IMR-90 (cell line): Measurements from ENCODE around the gene TNP1. TPM values are rescaled to one million over a fixed set of nuclear protein-coding genes. Genes with fewer than 3 reads are reported as not detected.

Source experiments
- ATAC-seq: fragments of 200-7000 bp; cut with Tn5 transposase; 2 replicates; pipeline ENCODE4 v1.9.1; 2020; ENCODE audit warnings: low read depth, mild to moderate bottlenecking, moderate library complexity
- Bru-seq: library from RNA; stranded (reverse); fragments of 400-500 nt; gene quantifications from one replicate; lab custom pipeline; 2021; lab: Mats Ljungman, UMichigan
- BruChase-seq, 2 experiments: library from RNA; stranded (reverse); fragments of 400-500 nt; gene quantifications; one replicate each; lab custom pipeline; 2021; lab: Mats Ljungman, UMichigan
- BruUV-seq: library from RNA; stranded (reverse); fragments of 400-500 nt; replicated peaks from 2 replicates; lab custom pipeline; 2021; lab: Mats Ljungman, UMichigan
- CTCF ChIA-PET: fragments of 300-600 bp; formaldehyde crosslinking; extraction: SDS; loops from one replicate; lab custom pipeline; 2021; ENCODE audit warnings: antibody characterized with exemption; lab: Yijun Ruan, JAX
- POLR2A ChIA-PET: fragments of 300-600 bp; sonication (Branson Sonifier 250); formaldehyde crosslinking; loops from one replicate; lab custom pipeline; 2022; ENCODE audit warnings: antibody characterized with exemption; ENCODE audit not compliant: unreplicated experiment; lab: Charles Lee
- DNase-seq: peaks from one replicate; pipeline ENCODE4 v3.0.0; 2013
- H2AFZ ChIP-seq: replicated peaks from 2 replicates; pipeline ENCODE3; 2013; ENCODE audit warnings: low read length, mild to moderate bottlenecking; ENCODE audit not compliant: poor library complexity
- H2AK5ac ChIP-seq: 2 replicates; pipeline ENCODE4 v1.6.1; 2013; ENCODE audit warnings: low read depth, low read length, inconsistent platforms
- H2AK9ac ChIP-seq: replicated peaks from 2 replicates; pipeline ENCODE3; 2013; ENCODE audit warnings: mild to moderate bottlenecking, low read depth, low read length, moderate library complexity; ENCODE audit not compliant: poor library complexity
- H2BK120ac ChIP-seq: 2 replicates; pipeline ENCODE4 v1.6.1; 2013; ENCODE audit warnings: low read depth, low read length, inconsistent platforms
- H2BK15ac ChIP-seq: 3 replicates; pipeline ENCODE4 v1.6.1; 2013; ENCODE audit warnings: low read depth, low read length, inconsistent platforms
- H2BK20ac ChIP-seq: 2 replicates; pipeline ENCODE4 v1.6.1; 2013; ENCODE audit warnings: low read depth, mild to moderate bottlenecking, inconsistent platforms, low read length, moderate library complexity
- H2BK5ac ChIP-seq: 2 replicates; pipeline ENCODE4 v1.6.1; 2013; ENCODE audit warnings: mild to moderate bottlenecking, low read depth, low read length, inconsistent platforms; ENCODE audit not compliant: poor library complexity, severe bottlenecking
- H3K14ac ChIP-seq: replicated peaks from 2 replicates; pipeline ENCODE4 v1.6.1; 2013; ENCODE audit warnings: low read depth, low read length, inconsistent platforms
- H3K18ac ChIP-seq: 2 replicates; pipeline ENCODE4 v1.6.1; 2013; ENCODE audit warnings: low read depth, low read length, control low read depth
- H3K23ac ChIP-seq: 2 replicates; pipeline ENCODE4 v1.6.1; 2013; ENCODE audit warnings: low read depth, low read length, inconsistent platforms
- H3K27ac ChIP-seq: 2 replicates; pipeline ENCODE4 v1.5.1; 2013; ENCODE audit warnings: mild to moderate bottlenecking, control low read depth, low read length; ENCODE audit not compliant: insufficient read depth
- H3K27me3 ChIP-seq: 2 replicates; pipeline ENCODE4 v1.6.1; 2013; ENCODE audit warnings: low read length; ENCODE audit not compliant: control insufficient read depth, insufficient read depth
- H3K36me3 ChIP-seq: 2 replicates; pipeline ENCODE4 v1.6.1; 2013; ENCODE audit warnings: low read length, mixed read lengths; ENCODE audit not compliant: control insufficient read depth, insufficient read depth
- H3K4ac ChIP-seq: 2 replicates; pipeline ENCODE4 v1.6.1; 2013; ENCODE audit warnings: low read depth, low read length, inconsistent platforms
- H3K4me1 ChIP-seq: 2 replicates; pipeline ENCODE4 v1.6.1; 2013; ENCODE audit warnings: low read length, mixed read lengths; ENCODE audit not compliant: control insufficient read depth, insufficient read depth
- H3K4me2 ChIP-seq: 2 replicates; pipeline ENCODE4 v1.6.1; 2013; ENCODE audit warnings: low read depth, mild to moderate bottlenecking, control low read depth, low read length, moderate library complexity
- H3K4me3 ChIP-seq: 2 replicates; pipeline ENCODE4 v1.5.1; 2013; ENCODE audit warnings: low read depth, mild to moderate bottlenecking, control low read depth, low read length, moderate library complexity; ENCODE audit not compliant: insufficient read depth
- H3K56ac ChIP-seq: 2 replicates; pipeline ENCODE4 v1.6.1; 2013; ENCODE audit warnings: low read length, inconsistent platforms; ENCODE audit not compliant: insufficient read depth; ENCODE audit errors: extremely low read depth
- H3K79me1 ChIP-seq, 2 experiments: 2 replicates each; pipeline ENCODE4 v1.6.1; 2013; ENCODE audit warnings: low read length in 2 of 2, inconsistent platforms in 1 of 2, low read depth in 1 of 2
- H3K9ac ChIP-seq: 2 replicates; pipeline ENCODE4 v1.6.1; 2013; ENCODE audit warnings: low read depth, low read length, control low read depth
- H3K9me1 ChIP-seq: 2 replicates; pipeline ENCODE4 v1.6.1; 2013; ENCODE audit warnings: low read length, inconsistent platforms; ENCODE audit not compliant: insufficient read depth
- H3K9me3 ChIP-seq: 2 replicates; pipeline ENCODE4 v1.6.1; 2013; ENCODE audit warnings: low read length; ENCODE audit not compliant: control insufficient read depth, insufficient read depth
- H4K20me1 ChIP-seq: 2 replicates; pipeline ENCODE4 v1.6.1; 2013; ENCODE audit warnings: low read length, inconsistent platforms; ENCODE audit not compliant: insufficient read depth
- H4K5ac ChIP-seq: 2 replicates; pipeline ENCODE4 v1.6.1; 2013; ENCODE audit warnings: mild to moderate bottlenecking, low read depth, low read length, control low read depth
- H4K8ac ChIP-seq, 2 experiments: 2 replicates each; pipeline ENCODE4 v1.6.1; 2013; ENCODE audit warnings: low read depth in 2 of 2, low read length in 2 of 2, control low read depth in 1 of 2, inconsistent platforms in 1 of 2
- H4K91ac ChIP-seq: 2 replicates; pipeline ENCODE4 v1.6.1; 2013; ENCODE audit warnings: low read depth, low read length, inconsistent platforms; ENCODE audit not compliant: insufficient read depth
- CEBPB ChIP-seq: IDR thresholded peaks from 2 replicates; pipeline ENCODE4 v1.6.1; 2012; ENCODE audit warnings: low read depth, low read length, improper control_type of control experiment
- CTCF ChIP-seq: conservative IDR thresholded peaks from 2 replicates; pipeline ENCODE4 v1.5.1; 2012; ENCODE audit warnings: mild to moderate bottlenecking, low read depth, low read length, improper control_type of control experiment
- WGBS, 2 experiments: methylation state at CpG; one replicate each; pipeline versions ENCODE4 v1.1.5 to v1.1.7; 2013; ENCODE audit warnings: missing lambda C conversion rate in 2 of 2; ENCODE audit not compliant: insufficient read length in 1 of 2; ENCODE audit errors: extremely low coverage in 2 of 2; 5-methylcytosine and 5-hydroxymethylcytosine counted together
- dilution Hi-C: fragments of 300-500 bp; cut with HindIII; formaldehyde crosslinking; loops from one replicate; pipeline ENCODE4 v1.14.3; 2018; ENCODE audit warnings: low sequenced_read_pairs; ENCODE audit not compliant: unreplicated experiment
- in situ Hi-C: fragments of 300-500 bp; cut with MboI; formaldehyde crosslinking; loops from 3 replicates; pipeline ENCODE4 v1.14.3; 2019; ENCODE audit warnings: low sequenced_read_pairs, inconsistent platforms, mixed read lengths
- intact Hi-C: fragments of 100-400 bp; cut with micrococcal nuclease; formaldehyde crosslinking; loops from 2 replicates; pipeline ENCODE4 v1.10.0; 2022
- long read RNA-seq: library from polyadenylated mRNA; unstranded; transcript quantifications from one replicate; pipeline ENCODE4 v2.0.0, GENCODE V29; 2021; ENCODE audit not compliant: unreplicated experiment
- polyA plus RNA-seq, 3 experiments: library from polyadenylated mRNA; depleted of rRNA; stranded (reverse); fragments of >200 nt; gene quantifications; 2 replicates each; pipeline ENCODE4 v1.2.3, GENCODE V29; 2012; ENCODE audit warnings: low replicate concordance in 1 of 3
- total RNA-seq: library from RNA; depleted of rRNA; stranded (reverse); fragments of >200 nt; gene quantifications from 2 replicates; pipeline ENCODE4 v1.2.3, GENCODE V29; 2012; rRNA removed

The TNP1 gene
- not detected in 2 replicates for total RNA-seq
- polyA plus RNA-seq (2012; rRNA removed): not detected in 2 replicates
- polyA plus RNA-seq (2012; cell fraction: cytosol; rRNA removed): not detected in 2 replicates
- polyA plus RNA-seq (2012; cell fraction: nucleus; rRNA removed; ENCODE audit: low replicate concordance): not detected in 2 replicates
- Bru-seq, nascent RNA: not detected
- not detected for BruChase-seq, experiment 1, labeled RNA remaining after a 6-hour chase
- BruChase-seq, experiment 2, labeled RNA remaining after a 2-hour chase: not detected
- long read RNA-seq: 0 reads

DNA sequence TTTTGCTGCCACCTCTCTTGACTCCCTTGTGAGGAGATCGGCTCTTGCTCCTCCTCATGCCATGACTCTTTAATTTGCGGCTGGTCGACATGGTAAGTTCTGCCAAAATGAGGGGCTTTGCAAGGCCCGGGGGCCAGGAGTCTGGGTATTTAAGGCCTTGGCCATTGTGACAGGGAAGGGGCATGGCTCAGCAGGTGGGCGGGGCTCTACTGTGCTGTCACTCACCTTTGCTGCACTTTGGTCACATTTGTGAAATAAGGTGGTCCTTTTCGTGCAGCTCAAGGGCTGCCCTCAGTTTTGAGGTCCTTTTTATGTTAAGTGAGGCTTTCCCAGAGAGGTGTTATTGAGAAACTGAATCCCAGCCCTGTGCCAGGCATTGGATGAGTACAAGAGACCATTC, at the start of gene TNP1:
Gene TNP1 (minus strand): TSS at position 121 of the 400 bp plus-strand sequence. CDS start 30 bp downstream, at position 91.
- no peak within 1 kb of the TSS; the same call in 1 of the 2 replicates for H2AK5ac ChIP-seq
- no peaks in the 10 kb centered on the region for H3K27me3 ChIP-seq
- peaks cover 10% of the 10 kb centered on the region for H3K9me1 ChIP-seq
- no peak within 1 kb of the TSS for H2AK9ac ChIP-seq
- no peak within 1 kb of the TSS; the same call in 1 of the 2 replicates for H4K5ac ChIP-seq
- H3K36me3 ChIP-seq: no peaks in the 10 kb centered on the region
- H3K56ac ChIP-seq: no peak within 1 kb of the TSS
- H4K91ac ChIP-seq: no peak within 1 kb of the TSS
- no peaks in the 10 kb centered on the region for H3K9me3 ChIP-seq
- H3K4me2 ChIP-seq: no peak within 1 kb of the TSS
- CTCF ChIA-PET: no interaction called here
- intact Hi-C loops: no loop called here
- peaks cover 10% of the 10 kb centered on the region for H3K4me1 ChIP-seq
- no peak within 1 kb of the TSS for H3K23ac ChIP-seq
- no peaks in the 10 kb centered on the region for H3K79me1 ChIP-seq
- no peak within 1 kb of the TSS for H3K9ac ChIP-seq
- no peak within 1 kb of the TSS for H3K27ac ChIP-seq
- H3K4me3 ChIP-seq: no peak within 1 kb of the TSS
- H2BK20ac ChIP-seq: no peak within 1 kb of the TSS
- in situ Hi-C loops: no loop called here
- H3K14ac ChIP-seq: peak within 1 kb of the TSS; percentile 65; the same call in 1 of the 2 replicates
- DNase-seq (no peak), ATAC-seq (no peak)
- H2AFZ ChIP-seq: no peak within 1 kb of the TSS
- H4K20me1 ChIP-seq: no peaks in the 10 kb centered on the region
- TF ChIP-seq CTCF (no peak), CEBPB (no peak)
- POLR2A ChIA-PET: no interaction called here
- no peak within 1 kb of the TSS for H3K18ac ChIP-seq
- no peak within 1 kb of the TSS for H4K8ac ChIP-seq
- no peak within 1 kb of the TSS for H2BK5ac ChIP-seq
- no peak within 1 kb of the TSS; the same call in 2 of the 3 replicates for H2BK15ac ChIP-seq
- BruUV-seq: no TSS peak
- no CpG with 5 or more reads among the region's 6 CpGs for WGBS, 2 experiments
- dilution Hi-C loops: no loop called here
- peak within 1 kb of the TSS; percentile 43; the same call in 1 of the 2 replicates for H2BK120ac ChIP-seq
- no peak within 1 kb of the TSS for H3K4ac ChIP-seq
